ENCODE measurements around the gene ADCY3. TPM values are rescaled to one million over a fixed set of nuclear protein-coding genes. Genes with fewer than 3 reads are reported as not detected.

The ADCY3 gene
- polyA plus RNA-seq, 1 donor (not counting 4 experiments of a cell fraction or from before 2014, with no cell fraction given): 33.2 TPM

DNA sequence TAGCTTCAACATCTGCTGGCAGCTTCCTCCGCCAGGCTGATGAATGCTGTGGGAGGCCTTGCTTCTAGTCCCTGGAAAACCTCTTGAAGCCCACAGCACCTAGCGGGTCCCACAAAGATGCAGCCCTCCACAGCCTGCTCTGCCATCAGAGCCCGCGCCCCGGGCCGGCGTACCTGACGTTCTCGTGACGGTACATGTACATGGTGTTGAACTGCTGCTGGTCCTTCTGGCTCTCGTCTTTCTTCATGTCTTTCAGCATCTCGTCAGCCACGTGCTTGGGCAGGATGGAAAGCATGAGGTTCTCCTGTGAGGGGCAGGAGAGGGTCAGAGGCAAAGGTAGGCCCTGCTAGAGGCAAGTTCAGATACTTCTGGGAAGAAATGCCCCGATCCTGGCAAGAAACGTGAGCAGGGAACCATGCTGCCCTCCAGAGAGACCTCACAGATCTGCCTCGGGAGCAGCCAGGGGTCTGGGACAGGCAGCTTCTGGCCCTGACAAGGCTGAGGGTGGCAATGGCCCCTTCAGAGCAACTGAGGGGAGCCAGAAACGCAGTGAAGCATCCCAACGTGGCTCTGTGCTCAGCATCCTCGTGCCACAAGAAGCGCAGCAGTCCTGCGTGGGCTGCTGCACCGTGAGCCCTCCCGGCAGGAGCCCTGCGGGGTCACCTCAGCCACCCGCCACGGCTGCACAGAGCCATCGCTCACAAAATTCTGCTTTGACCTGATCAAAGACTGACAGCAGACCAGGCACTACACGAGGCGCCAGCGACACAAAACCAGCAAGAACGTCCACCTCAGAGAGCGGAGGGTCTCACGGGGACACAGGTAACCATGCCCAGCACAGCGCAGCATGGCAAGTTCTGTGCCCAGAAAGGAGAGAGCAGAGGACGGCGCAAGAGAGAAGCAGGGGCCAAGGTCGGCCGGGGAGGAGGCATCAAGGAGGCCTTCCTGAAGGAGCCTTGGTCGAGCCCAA, 77.7 kb downstream of the ADCY3 start:
- Histone ChIP-seq H3K4me1 (ENCODE audit: control insufficient read depth, extremely low read depth, insufficient read depth, low read length) (no peaks in the 10 kb centered on the region), H3K9me1 (ENCODE audit: control insufficient read depth, extremely low read depth, insufficient read depth, low read length) (no peaks in the 10 kb centered on the region), H3K27me3 (ENCODE audit: control insufficient read depth, extremely low read depth, insufficient read depth, low read length) (no peaks in the 10 kb centered on the region), H3K36me3 (ENCODE audit: control insufficient read depth in 2 of 2, extremely low read depth in 1 of 2, insufficient read depth in 2 of 2, low read length in 2 of 2) (peaks cover 1 to 5% of the 10 kb centered on the region in 2 experiments), H3K4me3 (ENCODE audit: control insufficient read depth in 2 of 3, extremely low read depth in 1 of 3, insufficient read depth in 2 of 3, low read depth in 1 of 3, low read length in 3 of 3) (no peak overlapping the region), H3K9ac (ENCODE audit: control insufficient read depth, extremely low read depth, insufficient read depth, low read length) (no peak overlapping the region), H3K4me2 (ENCODE audit: control insufficient read depth, extremely low read depth, insufficient read depth, low read depth, low read length) (no peak overlapping the region), H4K20me1 (ENCODE audit: control insufficient read depth, extremely low read depth, insufficient read depth, low read length) (no peaks in the 10 kb centered on the region), H3K27ac (ENCODE audit: control insufficient read depth, insufficient read depth, low read length) (no peak overlapping the region), H3K79me2 (ENCODE audit: control insufficient read depth, insufficient read depth, low read length) (no peaks in the 10 kb centered on the region), H2AFZ (ENCODE audit: control insufficient read depth, low read length) (no peak overlapping the region), H3K9me3 (ENCODE audit: control insufficient read depth, low read depth, low read length) (no peaks in the 10 kb centered on the region)
- FAIRE-seq: no peak
- DNase-seq (ENCODE audit: low read depth, low spot score): no peak
- TF ChIP-seq, protein P1, sequence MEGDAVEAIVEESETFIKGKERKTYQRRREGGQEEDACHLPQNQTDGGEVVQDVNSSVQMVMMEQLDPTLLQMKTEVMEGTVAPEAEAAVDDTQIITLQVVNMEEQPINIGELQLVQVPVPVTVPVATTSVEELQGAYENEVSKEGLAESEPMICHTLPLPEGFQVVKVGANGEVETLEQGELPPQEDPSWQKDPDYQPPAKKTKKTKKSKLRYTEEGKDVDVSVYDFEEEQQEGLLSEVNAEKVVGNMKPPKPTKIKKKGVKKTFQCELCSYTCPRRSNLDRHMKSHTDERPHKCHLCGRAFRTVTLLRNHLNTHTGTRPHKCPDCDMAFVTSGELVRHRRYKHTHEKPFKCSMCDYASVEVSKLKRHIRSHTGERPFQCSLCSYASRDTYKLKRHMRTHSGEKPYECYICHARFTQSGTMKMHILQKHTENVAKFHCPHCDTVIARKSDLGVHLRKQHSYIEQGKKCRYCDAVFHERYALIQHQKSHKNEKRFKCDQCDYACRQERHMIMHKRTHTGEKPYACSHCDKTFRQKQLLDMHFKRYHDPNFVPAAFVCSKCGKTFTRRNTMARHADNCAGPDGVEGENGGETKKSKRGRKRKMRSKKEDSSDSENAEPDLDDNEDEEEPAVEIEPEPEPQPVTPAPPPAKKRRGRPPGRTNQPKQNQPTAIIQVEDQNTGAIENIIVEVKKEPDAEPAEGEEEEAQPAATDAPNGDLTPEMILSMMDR (optimal IDR thresholded peaks at IDR 0.05 in 1 of 3, IDR thresholded peaks at IDR 0.05 in 1 of 3, conservative IDR thresholded peaks at IDR 0.05 in 1 of 3; ENCODE audit: extremely low read depth in 1 of 3, insufficient read depth in 2 of 3, low read length in 3 of 3): no peak
- TF ChIP-seq EZH2 (IDR thresholded peaks at IDR 0.05; ENCODE audit: low read length): no peak
- dilution Hi-C loops (cut with MboI; ENCODE audit: extremely low pct_ligation_motif_present, low sequenced_read_pairs): no loop called here

DNA sequence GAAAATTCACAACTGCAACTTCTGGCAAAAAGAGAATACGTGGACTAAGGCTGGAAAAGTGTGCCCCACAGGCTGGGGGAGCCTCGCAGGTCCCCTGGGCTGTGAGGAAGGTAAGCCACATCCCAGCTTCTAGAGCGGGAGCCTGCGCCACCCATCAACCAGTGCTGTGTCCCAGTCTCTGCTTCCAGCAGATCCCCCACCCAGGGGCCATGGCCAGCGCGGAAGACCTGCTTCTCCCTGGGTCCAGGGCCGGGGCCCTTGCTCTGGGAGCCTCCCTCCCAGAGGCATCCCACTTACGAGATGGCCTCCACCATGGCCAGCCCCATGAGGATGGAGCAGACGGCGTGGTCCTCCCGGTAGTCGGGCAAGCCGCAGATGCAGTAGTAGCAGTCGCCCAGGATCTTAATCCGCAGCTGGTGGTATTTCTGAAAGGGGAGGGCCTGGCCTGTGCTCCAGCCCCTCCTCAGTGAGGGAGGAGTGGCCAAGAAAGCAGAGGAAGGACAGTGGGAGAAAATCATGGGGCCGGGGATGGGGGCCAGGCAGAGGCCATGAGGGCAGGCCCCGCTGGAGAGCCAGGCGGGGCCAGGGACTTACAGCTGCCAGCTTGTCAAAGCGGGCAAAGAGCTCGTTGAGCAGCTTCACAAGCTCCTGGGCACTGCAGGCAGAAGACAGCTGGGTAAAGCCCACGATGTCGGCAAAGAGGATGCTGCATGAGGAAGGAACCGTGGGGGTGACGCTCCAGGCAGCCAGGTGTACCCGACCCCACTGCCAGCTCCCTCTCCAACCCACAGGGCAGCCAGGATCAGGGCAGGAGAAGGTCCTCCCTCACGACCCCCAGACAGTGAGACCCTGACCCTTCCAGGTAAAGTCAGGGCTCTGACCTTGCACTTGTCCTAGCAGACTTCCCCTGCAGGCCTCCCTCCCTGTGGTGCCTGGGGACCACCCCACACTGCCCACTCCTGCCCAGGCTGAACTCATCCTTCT, 78.8 kb downstream of the ADCY3 start:
- Histone ChIP-seq H3K4me3 (ENCODE audit: control insufficient read depth in 2 of 3, extremely low read depth in 1 of 3, insufficient read depth in 2 of 3, low read depth in 1 of 3, low read length in 3 of 3) (no peak overlapping the region), H3K79me2 (ENCODE audit: control insufficient read depth, insufficient read depth, low read length) (no peaks in the 10 kb centered on the region), H2AFZ (ENCODE audit: control insufficient read depth, low read length) (no peak overlapping the region), H3K9me3 (ENCODE audit: control insufficient read depth, low read depth, low read length) (no peaks in the 10 kb centered on the region), H3K27ac (ENCODE audit: control insufficient read depth, insufficient read depth, low read length) (no peak overlapping the region), H3K9ac (ENCODE audit: control insufficient read depth, extremely low read depth, insufficient read depth, low read length) (no peak overlapping the region), H3K36me3 (ENCODE audit: control insufficient read depth in 2 of 2, extremely low read depth in 1 of 2, insufficient read depth in 2 of 2, low read length in 2 of 2) (peaks cover 4 to 13% of the 10 kb centered on the region in 2 experiments), H3K27me3 (ENCODE audit: control insufficient read depth, extremely low read depth, insufficient read depth, low read length) (no peaks in the 10 kb centered on the region), H4K20me1 (ENCODE audit: control insufficient read depth, extremely low read depth, insufficient read depth, low read length) (no peaks in the 10 kb centered on the region), H3K4me2 (ENCODE audit: control insufficient read depth, extremely low read depth, insufficient read depth, low read depth, low read length) (no peak overlapping the region), H3K4me1 (ENCODE audit: control insufficient read depth, extremely low read depth, insufficient read depth, low read length) (no peaks in the 10 kb centered on the region), H3K9me1 (ENCODE audit: control insufficient read depth, extremely low read depth, insufficient read depth, low read length) (no peaks in the 10 kb centered on the region)
- dilution Hi-C loops (cut with MboI; ENCODE audit: extremely low pct_ligation_motif_present, low sequenced_read_pairs): no loop called here
- DNase-seq (ENCODE audit: low read depth, low spot score): no peak
- TF ChIP-seq EZH2 (IDR thresholded peaks at IDR 0.05; ENCODE audit: low read length): no peak
- TF ChIP-seq, protein P1 (optimal IDR thresholded peaks at IDR 0.05 in 1 of 3, IDR thresholded peaks at IDR 0.05 in 1 of 3, conservative IDR thresholded peaks at IDR 0.05 in 1 of 3; ENCODE audit: extremely low read depth in 1 of 3, insufficient read depth in 2 of 3, low read length in 3 of 3): no peak
- FAIRE-seq: no peak

Measured in keratinocyte (primary cell).